ENCODE results near the gene SLC25A21.
A peak's percentile ranks its signal among the peaks of the same experiment; 100 is the strongest.

SLC25A21 gene

DNA sequence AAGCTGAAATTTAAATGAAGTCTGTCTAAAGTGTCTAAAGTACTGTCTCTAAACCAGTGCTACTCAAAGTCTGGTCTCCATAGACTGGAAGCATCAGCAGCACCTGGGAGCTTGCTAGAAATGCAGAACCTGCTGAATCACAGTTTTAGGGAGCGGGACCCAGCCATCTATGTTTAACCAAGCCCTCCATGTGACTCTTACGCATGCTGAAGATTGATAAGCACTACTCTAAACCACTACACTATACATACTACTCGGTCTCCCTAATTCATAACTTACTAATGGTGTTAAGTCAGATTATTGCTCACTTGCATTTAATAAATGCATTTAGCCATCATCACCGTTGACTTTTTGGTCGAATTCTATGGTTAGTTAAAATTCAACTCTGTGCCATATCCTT, 88.8 kb downstream of the SLC25A21 start:
- DNase-seq = no peak

DNA sequence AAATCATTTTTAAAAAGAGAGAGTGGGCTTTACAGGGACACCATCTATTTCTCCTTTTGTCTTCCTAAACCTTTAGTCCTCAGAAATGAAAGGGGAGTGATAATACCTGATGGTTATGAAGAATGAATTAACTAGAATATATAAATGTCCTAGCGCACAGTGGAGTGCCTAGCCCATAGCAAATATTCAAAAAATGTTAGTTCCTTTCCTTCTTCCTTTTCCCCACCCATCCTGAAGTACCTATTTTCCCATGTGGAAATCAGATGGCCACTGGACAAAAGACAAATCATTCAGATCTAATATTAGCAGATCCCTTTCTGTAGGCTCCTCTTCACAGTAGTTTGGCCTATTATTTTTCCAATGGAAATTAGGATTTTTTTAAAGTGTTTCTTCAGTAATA, 90.0 kb downstream of the SLC25A21 start:
- no peak for DNase-seq

DNA sequence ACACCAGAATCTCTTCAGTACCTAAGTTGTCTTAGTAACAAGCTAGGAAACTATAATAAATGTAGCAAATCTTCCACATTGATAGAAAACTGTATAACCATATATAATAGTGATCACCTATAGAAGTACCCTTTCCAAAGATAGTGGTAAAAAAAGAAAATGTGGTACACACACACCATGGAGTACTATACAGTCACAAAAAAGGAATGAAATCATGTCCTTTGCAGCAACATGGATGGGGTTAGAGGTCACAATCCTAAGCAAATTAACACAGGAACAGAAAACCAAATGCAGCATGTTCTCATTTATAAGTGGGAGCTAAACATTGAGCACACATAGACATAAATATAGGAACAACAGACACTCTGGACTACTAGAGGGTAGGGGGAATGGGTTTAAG, 90.5 kb downstream of the SLC25A21 start:
- DNase-seq = no peak

DNA sequence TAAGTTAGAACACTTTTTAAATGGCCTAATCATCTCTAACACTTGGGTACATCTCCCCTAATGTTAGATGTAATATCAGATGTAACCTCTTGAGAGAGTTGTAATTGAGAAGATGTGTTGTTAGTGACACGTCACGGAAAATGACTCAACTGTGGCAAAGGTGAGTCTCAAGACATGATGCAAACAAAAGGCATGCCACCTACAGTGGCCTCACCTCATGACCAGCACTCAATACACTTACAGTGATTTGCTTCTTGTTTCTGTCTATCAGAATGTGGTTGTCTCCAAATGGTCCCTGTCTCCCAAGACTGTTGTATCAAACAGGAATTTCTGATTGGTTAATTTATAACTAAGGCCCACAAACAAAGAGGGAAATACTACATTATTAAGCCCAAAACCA, 91.2 kb downstream of the SLC25A21 start:
- DNase-seq = no peak

DNA sequence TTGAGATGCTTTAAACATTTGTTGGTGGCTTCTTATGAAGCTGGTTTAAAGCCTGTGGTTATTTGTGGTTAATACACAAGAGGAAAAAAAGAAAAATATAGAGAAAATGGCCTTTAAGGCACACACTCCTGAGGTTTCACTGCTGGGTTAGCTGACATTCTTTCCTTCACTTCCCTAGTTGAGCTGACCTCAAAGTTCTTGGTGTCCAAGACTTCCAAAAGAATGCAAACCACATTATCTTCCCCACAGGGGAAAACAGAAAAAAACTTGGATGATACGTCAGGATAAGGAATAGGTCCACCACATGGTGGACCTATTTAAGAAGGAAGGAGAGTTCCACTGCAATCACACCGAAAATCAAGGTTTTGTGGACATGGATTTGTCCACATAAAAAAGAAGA, 94.3 kb downstream of the SLC25A21 start:
- DNase-seq = no peak

DNA sequence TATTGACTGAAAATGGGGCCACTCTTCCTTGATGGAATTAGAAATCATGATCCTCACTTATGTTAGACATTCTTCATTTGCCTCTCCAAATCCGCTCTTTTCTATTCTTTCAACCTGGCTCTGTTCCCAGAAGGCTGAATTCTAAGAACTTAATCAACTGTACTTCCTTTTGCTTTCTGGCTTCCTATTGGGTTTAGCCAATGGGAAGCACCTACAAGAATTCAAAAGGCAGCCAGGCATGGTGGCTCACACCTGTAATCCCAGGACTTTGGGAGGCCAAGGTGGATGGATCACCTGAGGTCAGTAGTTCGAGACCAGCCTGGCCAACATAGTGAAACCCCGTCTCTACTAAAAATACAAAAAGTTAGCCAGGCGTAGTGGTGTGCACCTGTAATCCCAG, 98.1 kb downstream of the SLC25A21 start:
- peak; percentile 47 for DNase-seq

DNA sequence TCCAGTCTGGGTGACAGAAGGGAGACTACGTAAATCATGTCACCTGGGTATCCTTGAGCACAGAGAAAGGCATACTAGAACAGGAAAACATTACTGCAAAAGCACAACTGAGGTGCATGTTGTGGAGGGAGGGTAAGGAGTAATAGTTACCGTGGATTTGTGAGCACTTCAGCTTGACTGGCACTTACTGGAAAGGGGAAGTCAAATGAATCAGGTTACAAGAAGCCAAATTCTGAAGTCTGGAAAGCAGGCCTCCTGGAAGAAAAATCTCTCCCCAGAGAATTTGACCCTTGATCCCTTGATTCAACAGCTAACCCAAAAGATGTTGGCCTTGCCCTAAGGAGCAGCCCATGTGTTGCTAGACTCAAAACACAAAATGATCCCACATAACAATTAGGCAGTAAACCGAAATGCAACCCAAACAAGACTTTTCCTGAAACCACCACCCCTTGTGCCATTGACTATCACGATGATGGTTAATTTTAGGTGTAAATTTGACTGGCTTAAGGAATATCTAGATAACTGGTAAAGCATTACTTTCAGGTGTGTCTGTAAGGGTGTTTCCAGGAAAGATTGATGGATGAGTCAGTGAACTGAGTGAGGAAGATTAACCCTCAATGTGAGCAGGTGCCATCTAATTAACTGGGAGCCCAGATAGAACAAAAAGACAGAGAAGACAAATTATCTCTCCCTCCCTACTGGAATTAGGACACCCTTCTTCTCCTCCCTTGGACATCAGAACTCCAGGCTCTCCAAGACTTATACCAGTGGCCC, 108.8 kb downstream of the SLC25A21 start:
- DNase-seq = peak; percentile 33

DNA sequence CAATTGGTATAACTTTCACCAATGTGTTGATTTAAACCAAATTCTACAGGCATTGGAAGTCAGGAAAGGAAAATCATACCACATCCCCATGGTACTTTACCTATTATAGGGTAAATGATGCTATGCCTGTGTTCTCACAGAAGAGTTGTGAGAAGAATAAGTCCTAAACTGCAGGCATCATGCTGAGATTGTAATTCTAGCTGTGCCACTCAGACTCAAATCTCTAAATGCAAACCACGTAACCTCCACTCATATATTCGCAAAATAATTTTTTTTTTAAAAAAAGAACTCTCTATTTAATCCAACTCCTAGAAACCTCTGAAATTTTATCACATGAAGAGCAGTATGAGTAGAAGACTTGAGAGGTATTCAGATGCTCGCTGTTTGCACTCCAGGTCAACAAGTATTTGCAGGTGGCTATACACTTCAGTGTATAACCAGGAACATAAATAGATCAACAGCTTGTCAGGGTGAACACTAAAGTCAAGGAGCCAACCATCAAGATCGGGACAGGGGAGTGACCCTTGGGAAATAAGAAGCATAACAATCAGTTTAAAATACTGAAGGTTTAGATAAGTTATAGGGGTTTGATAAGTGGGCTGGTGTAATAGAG, 110.1 kb downstream of the SLC25A21 start:
- peak; percentile 100 for DNase-seq

DNA sequence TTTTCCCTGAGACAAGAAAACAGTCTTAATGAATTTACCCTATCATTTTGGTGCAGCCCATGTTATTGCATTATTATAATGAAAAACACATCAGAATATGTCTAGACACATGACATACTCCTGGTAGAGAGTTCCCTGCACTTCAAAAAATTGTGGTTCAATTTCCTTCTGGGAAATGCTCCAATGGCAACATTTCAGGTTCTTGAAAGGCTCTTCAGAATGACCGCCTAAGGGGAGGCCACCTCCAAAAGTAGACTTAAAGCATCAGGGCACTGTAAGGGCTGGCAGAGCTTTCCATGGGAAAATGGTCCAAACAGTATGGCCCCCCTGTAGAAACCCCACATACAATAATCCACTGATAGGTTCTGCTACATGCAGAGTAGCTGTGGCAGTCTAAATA, 110.7 kb downstream of the SLC25A21 start:
- DNase-seq = peak; percentile 100

DNA sequence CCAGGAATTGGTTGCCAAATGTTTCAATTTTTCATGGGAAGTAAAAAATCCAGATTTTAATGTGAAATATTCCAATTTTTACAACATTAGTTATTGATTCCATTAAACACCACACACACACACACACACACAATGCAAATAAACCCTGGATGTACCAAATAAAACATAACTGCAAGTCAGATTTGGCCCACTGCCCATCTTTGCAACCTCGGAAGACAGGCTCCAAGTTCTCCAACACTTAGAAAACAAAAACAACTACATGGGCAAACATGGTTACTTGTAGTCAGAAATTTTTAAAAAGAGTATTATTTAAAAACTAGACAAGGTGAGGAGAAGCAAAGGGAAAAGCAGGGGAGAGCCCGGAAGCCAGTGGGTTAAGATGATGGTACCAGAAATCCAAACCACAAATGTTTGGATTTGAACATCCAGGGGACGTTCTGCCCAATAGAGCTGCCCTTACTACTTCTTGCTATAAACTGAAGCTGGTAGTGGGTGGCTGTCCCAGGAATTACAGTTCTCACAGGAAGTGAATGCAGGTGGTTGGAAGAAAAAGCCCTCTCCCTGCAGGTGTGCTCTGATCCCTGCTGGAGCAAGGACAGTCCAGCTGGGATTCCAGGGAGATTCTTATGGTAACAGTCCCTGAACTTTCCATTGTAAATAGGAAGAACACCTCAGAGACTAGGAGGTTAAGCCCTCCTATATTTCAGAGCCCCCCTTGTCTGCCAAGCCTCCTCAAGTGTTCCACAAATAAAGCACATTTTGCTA, 111.7 kb downstream of the SLC25A21 start:
- DNase-seq = peak; percentile 93

DNA sequence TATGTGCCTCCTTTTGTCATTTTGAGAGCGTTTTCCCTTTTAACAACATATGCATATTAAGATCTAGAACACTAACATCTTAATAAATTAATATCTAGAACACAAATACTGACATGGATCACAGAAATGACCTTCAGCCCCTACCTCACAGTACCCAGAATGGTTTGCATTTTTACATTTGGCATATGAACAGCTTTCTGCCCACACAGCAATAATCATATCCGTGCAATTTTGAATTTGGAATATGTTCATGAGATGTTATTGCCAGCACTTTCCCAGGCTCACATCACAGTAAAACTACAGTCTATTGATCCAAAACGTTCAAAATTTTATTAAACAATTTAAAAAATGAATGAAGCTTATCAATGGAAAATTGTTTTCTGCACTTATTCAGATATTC, 114.6 kb downstream of the SLC25A21 start:
- no peak for DNase-seq

DNA sequence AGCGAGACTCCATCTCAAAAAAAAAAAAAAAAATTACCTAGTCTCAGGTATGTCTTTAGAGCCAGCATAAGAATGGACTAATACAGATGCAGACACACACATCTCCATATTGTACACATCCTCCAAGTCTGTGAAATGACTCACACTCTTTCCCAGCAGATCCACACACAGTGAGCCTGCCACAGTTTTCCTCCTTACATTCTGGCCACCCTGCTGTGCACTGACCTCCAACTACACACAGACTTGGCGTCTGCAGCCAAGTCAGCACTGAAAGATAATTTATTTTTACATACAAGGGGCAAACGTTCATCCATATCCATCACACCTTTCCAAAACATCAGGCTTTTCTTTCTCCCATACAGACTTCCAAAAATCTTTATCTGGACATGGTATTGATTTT, 115.9 kb downstream of the SLC25A21 start:
- DNase-seq = no peak

DNA sequence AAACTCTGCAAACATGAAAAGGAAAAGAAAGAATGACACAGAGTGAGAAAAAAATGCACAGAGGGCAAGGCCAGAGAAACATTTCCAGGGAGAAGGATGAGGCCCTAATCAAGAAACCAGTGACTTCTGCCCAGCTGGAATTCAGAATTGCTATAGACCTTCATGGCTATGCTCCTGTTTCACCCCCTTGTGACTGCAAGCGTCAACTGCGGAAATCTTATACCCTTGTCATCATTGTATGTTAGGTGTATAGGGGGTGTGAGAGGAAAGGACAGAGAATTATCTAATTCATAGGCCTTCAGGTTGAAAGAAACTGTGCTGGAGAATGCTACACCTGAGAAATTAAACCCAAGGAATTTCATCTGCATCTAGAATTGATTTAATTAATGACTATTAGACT, 117.5 kb downstream of the SLC25A21 start:
- no peak for DNase-seq

DNA sequence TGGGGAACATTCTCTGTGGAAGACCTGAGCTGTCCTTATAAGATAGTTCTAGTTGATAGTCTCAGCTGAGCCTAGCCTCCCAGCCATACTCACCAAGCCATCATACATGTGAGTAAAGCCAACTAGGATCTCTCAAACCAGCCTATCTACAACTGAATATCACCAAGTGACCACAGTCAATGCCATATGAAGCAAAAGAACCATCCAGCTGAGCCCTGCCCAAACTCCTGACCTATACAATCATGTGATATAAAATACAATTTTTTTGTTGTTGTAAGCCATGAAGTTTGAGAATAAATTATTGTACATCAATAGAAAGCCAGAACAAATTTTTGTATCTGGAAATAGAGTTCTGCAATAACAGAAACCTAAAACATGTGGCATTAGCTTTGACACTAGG, 118.3 kb downstream of the SLC25A21 start:
- no peak for DNase-seq

DNA sequence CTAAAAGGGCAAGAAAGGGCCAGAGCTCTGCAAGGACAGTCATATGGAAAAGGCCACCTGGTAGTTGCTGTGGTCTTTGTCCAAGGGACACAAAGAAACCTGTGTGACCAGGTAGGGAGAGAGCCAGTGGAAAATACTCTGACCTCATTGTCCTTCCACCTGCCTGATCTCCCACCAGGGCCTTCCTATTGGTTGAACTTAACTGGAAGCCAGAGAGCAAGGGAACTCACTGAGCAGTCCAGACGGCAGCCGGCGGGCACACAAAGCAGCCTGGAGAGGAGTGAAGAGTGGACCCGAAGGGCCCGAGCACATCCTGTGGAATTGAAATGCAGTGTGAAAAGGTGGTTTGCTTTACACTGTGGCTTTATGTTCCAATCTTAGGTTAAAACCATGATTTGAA, 120.7 kb downstream of the SLC25A21 start:
- no peak for DNase-seq

DNA sequence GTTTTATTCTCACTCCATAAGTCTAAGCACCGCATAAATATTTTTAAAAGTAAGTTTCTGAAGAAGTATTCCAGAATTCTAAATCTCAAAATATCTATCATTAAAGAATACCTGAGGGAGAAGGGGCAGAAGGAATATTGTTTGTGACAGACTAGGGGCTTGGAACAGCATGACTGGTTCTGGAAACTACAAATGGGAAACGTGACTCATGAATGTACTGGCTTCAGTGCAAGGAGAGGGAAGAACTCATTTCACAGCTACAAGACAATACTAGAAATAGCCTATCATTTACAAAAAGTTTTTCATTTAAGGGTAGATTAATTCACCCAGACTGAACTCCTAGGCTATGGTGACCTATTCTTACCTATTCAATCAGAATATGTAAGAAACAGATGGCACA, 121.3 kb downstream of the SLC25A21 start:
- DNase-seq = no peak

DNA sequence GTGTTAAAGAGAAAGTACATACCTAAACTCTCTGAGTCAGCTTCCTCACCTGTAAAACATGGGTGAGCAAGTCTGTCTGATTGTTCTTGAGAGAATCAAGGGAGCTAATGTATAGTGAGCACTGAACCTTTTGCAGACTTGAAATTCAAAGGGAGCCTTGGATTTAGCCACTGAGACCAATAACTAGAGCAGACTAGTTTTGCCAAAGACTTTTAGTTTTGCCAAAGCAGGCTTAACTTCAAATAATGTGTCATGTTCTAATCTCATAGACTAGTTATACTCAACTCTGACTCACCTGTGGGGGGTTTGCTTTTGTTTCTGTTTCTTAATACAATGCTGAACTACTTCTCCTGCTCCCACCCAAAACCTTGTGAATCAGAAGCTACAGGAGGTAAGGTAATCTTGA, 123.7 kb downstream of the SLC25A21 start:
- DNase-seq = no peak

DNA sequence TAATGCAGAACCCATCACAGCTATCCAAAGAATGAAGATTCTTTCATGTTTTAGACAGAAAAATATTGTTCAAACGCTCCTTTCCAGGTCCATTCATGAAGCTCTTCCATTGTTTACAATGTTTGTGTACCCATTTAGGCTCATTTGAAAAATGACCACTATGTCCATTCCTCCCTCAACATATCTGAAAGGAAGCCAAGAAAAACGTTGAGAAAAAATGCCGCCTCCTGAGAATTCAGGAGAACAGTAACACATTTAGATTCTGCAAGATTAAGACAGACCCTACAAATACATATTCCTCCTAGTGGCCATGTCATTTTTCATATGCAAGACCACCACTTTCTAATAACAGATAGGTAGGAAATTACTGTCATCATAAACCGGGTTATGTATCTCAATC, 124.4 kb downstream of the SLC25A21 start:
- DNase-seq = no peak

DNA sequence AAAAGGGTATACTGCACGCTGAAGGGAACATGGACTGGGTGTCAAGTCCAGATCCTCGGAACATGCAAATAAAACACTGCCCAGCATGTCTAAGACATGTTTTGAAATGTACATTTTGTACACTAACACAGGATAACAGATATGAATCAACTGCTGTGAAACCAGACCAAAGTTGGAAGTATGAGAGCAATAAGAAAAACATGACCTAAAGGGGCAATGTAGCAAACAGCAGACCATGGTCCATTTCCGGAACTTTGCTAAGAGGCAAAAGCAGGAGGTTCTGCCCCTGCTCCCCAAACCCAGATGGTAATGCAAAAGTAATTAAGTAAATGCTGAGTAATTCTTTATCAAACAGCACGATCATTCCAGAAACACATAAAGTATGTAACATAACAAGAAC, 125.2 kb downstream of the SLC25A21 start:
- DNase-seq = no peak

DNA sequence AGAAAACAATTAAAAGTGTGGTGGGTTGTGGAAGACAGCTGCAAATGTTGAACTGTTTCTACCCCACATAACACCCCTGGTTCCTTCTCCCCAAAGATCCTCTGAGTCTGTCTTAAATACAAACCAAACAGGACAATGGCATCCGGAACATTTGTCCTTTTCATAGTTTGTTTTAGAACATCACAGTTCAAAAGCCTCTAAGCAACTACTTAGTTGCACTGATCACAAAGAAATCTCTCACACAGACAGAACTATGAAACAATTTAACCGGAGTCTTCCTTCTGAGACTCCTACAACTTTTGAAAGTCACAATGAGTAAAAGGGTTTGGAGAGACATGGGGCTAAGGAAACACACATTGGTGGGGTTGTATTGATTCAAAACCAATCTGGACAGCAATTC, 125.6 kb downstream of the SLC25A21 start:
- no peak for DNase-seq

DNA sequence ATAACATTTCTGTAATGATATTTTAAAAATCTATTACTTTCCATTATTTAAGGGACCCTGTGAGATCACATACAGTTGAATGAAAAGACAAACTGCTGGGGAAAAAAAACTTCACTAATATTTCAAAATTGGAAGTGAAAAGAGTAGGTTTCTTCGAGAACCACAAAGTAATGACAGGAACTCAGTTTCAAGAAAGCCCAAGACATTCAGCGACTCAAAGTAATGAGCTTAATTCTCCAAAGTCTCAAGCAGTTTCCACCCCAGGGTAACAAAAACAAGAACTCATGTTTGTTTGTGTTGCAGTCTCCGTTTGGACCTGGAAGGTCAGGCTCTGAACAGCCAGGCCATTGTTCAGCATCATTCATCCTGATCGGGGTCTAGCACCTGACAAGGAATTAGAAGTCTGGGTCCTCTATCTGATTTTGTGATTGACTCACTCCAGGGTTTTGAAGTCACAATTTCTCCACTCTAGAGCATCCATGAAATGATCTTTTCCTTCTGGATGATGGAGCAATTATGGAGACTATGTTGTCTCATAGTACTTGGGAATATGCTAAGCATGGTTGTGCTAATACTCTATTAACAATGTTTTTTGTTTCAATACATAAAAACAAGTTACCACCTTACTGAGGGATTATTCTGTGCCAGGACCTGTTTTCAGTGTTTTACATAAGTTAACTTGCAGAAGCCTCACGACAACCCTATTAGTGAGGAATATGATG, 126.9 kb downstream of the SLC25A21 start:
- DNase-seq = no peak

DNA sequence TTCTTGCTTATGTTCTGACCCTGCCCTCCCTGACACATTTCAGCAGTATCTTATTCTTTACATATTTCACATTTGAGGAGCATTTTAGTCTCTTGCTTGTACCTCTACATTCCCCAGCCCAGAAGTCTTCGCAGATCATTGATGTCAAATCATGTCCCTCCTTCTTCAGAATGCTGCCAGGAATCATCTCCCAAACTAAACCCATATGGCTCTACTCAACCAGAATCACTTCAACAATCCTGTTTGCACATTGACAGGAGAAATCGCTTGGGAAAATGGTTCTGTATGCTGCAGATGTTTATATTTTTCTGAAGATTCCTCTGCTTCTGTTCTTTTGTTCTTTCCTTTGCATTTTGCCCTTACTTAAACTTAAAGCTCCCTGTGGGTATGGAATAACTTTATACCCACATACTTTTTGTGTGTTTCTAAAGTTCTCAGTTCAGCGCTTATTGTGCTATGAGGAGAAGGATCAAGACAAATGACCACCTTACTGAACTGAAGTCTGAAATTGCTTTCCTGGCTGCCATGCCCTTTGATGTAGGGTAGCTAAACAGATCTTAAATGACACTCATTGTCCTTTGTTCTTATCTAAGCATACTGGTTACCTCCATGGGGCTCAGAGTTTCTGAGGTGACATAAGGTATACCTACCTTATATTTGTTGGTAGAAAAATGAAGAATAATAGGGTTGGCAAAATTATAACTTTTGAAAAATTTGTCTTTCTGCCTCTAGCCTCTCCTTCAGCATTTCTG, 134.6 kb downstream of the SLC25A21 start:
- DNase-seq = no peak
